Uterus (tissue), 4 donors: ENCODE measurements around the gene NUDCD2. TPM values are rescaled to one million over a fixed set of nuclear protein-coding genes. Genes with fewer than 3 reads are reported as not detected.

ENCODE experiments used
- DNase-seq, 2 donors: peaks; one replicate each; pipeline ENCODE4 v3.0.0-alpha.2; 2019 to 2020
- H3K27ac ChIP-seq, 2 donors: fragments of 200-600 bp; sonication (generic); 1 replicate in 1 of 2; 2 replicates in 1 of 2; pipeline ENCODE4 v1.5.1; 2016 to 2018
- H3K27me3 ChIP-seq, 2 donors: fragments of 200-600 bp; sonication (generic); one replicate each; pipeline ENCODE4 v1.5.1; 2018 to 2019; ENCODE audit warnings: control low read depth in 1 of 2
- H3K36me3 ChIP-seq, 2 donors: fragments of 200-600 bp; sonication (generic); one replicate each; pipeline ENCODE4 v1.5.1; 2019; ENCODE audit warnings: control low read depth in 1 of 2
- H3K4me1 ChIP-seq, 2 donors: fragments of 200-600 bp; sonication (generic); one replicate each; pipeline ENCODE4 v1.5.1; 2018 to 2019; ENCODE audit warnings: control low read depth in 1 of 2
- H3K4me3 ChIP-seq, 2 donors: fragments of 200-600 bp; sonication (generic); 1 replicate in 1 of 2; 2 replicates in 1 of 2; pipeline ENCODE4 v1.5.1; 2018 to 2019; ENCODE audit warnings: mild to moderate bottlenecking in 1 of 2
- H3K9me3 ChIP-seq, 2 donors: fragments of 200-600 bp; sonication (generic); one replicate each; pipeline ENCODE4 v1.5.1; 2019; ENCODE audit warnings: control low read depth in 1 of 2
- CTCF ChIP-seq, 4 experiments: fragments of 200-600 bp in 2 of 4; fragments of 450-650 bp in 2 of 4; sonication (generic) in 2 of 4; IDR thresholded peaks; one replicate each; pipeline ENCODE4 v1.5.1; 2016 to 2019; ENCODE audit warnings: antibody characterized with exemption in 4 of 4, mild to moderate bottlenecking in 2 of 4, moderate library complexity in 1 of 4
- POLR2A ChIP-seq, 2 donors: fragments of 450-650 bp; IDR thresholded peaks; one replicate each; pipeline ENCODE4 v1.6.1; 2016; ENCODE audit warnings: antibody characterized with exemption in 2 of 2, mild to moderate bottlenecking in 1 of 2, moderate library complexity in 1 of 2
- intact Hi-C: fragments of 100-400 bp; cut with DNase I; formaldehyde crosslinking; loops from one replicate; pipeline ENCODE4 v1.15.1; 2023; ENCODE audit warnings: low total_unique reads
- total RNA-seq, 4 donors: library from RNA; depleted of rRNA in 3 of 4; stranded (reverse); fragments of >200 nt in 3 of 4; gene quantifications; one replicate each; pipeline versions ENCODE4 v1.1.0 to v1.2.4, GENCODE V29; 2014 to 2023
- donor health status: DM: yes; HTN: yes; CAD: no.

NUDCD2 gene
- total RNA-seq, 4 donors from 2014 or later: 7.6 to 24.8 (median 9.8) TPM

- TF ChIP-seq CTCF (IDR thresholded peaks at IDR 0.05): no peak
- TF ChIP-seq POLR2A (IDR thresholded peaks at IDR 0.05): no peak
- H3K4me3 ChIP-seq: no peak overlapping the region
- H3K36me3 ChIP-seq: no peaks in the 10 kb centered on the region
- H3K27ac ChIP-seq: no peak overlapping the region
- no peaks in the 10 kb centered on the region for H3K27me3 ChIP-seq
- H3K9me3 ChIP-seq: no peaks in the 10 kb centered on the region
- no peak for DNase-seq
- no peaks in the 10 kb centered on the region for H3K4me1 ChIP-seq
- intact Hi-C loops: no loop called here
These were observed 12.7 kb downstream of the NUDCD2 start for GRCh38 chr5:163447191-163447590.

- Histone ChIP-seq H3K36me3 (no peaks in the 10 kb centered on the region), H3K27me3 (no peaks in the 10 kb centered on the region)
- intact Hi-C loops: no loop called here
These were observed 14.6 kb downstream of the NUDCD2 start for GRCh38 chr5:163445345-163445744.

GRCh38 chr5:163444526-163444925 is 15.4 kb downstream of the NUDCD2 start:
- no peak overlapping the region for H3K27ac ChIP-seq
- H3K4me3 ChIP-seq: no peak overlapping the region
- no peak for DNase-seq
- H3K9me3 ChIP-seq: no peaks in the 10 kb centered on the region
- intact Hi-C loops: no loop called here
- H3K4me1 ChIP-seq: no peaks in the 10 kb centered on the region
- no peaks in the 10 kb centered on the region for H3K36me3 ChIP-seq
- TF ChIP-seq POLR2A (IDR thresholded peaks at IDR 0.05) (no peak), CTCF (IDR thresholded peaks at IDR 0.05) (no peak)
- H3K27me3 ChIP-seq: no peaks in the 10 kb centered on the region

More at GRCh38 chr5:163445345-163445744, 14.6 kb downstream of the NUDCD2 start:
- DNase-seq: no peak
- Histone ChIP-seq H3K27ac (no peak overlapping the region), H3K9me3 (no peaks in the 10 kb centered on the region), H3K4me1 (no peaks in the 10 kb centered on the region), H3K4me3 (no peak overlapping the region)
- no peak for TF ChIP-seq POLR2A (IDR thresholded peaks at IDR 0.05)
- TF ChIP-seq CTCF (IDR thresholded peaks at IDR 0.05): no peak

GRCh38 chr5:163440954-163441353 is 18.9 kb downstream of the NUDCD2 start:
- Histone ChIP-seq H3K9me3 (no peaks in the 10 kb centered on the region), H3K27me3 (no peaks in the 10 kb centered on the region), H3K36me3 (no peaks in the 10 kb centered on the region), H3K4me3 (no peak overlapping the region), H3K4me1 (peaks cover 0 to 4% of the 10 kb centered on the region in 2 donors), H3K27ac (no peak overlapping the region)
- no peak for DNase-seq
- TF ChIP-seq CTCF (IDR thresholded peaks at IDR 0.05) (no peak), POLR2A (IDR thresholded peaks at IDR 0.05) (no peak)
- intact Hi-C loops: no loop called here

- no peak overlapping the region for H3K27ac ChIP-seq
- TF ChIP-seq CTCF (IDR thresholded peaks at IDR 0.05) (no peak), POLR2A (IDR thresholded peaks at IDR 0.05) (no peak)
- no peaks in the 10 kb centered on the region for H3K9me3 ChIP-seq
- no peaks in the 10 kb centered on the region for H3K27me3 ChIP-seq
- intact Hi-C loops: no loop called here
- DNase-seq: no peak
- H3K4me3 ChIP-seq: no peak overlapping the region
- H3K36me3 ChIP-seq: no peaks in the 10 kb centered on the region
- H3K4me1 ChIP-seq: peaks cover 0 to 4% of the 10 kb centered on the region in 2 donors
These were observed 20.8 kb downstream of the NUDCD2 start for GRCh38 chr5:163439092-163439425.
